ENCODE results near the gene PARP11.

DNA sequence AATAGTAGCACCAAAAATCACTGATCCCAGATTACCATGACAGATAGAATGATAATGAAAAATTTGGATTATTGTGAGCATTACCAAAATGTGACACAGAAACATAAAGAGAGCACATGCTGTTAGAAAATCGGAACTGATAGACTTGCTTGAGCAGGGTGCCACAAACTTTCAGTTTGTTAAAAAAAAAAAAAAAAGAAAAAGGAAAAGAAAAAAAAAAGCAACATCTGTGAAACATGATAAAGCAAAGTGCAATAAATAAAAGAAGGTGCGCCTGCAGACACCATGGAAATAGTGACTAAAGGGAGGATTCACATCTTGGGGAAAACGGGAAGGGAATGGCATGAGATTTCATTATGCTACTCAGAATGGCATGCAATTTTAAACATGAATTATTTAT is 6.6 kb upstream of the PARP11 start:
- TF ChIP-seq, protein P1, sequence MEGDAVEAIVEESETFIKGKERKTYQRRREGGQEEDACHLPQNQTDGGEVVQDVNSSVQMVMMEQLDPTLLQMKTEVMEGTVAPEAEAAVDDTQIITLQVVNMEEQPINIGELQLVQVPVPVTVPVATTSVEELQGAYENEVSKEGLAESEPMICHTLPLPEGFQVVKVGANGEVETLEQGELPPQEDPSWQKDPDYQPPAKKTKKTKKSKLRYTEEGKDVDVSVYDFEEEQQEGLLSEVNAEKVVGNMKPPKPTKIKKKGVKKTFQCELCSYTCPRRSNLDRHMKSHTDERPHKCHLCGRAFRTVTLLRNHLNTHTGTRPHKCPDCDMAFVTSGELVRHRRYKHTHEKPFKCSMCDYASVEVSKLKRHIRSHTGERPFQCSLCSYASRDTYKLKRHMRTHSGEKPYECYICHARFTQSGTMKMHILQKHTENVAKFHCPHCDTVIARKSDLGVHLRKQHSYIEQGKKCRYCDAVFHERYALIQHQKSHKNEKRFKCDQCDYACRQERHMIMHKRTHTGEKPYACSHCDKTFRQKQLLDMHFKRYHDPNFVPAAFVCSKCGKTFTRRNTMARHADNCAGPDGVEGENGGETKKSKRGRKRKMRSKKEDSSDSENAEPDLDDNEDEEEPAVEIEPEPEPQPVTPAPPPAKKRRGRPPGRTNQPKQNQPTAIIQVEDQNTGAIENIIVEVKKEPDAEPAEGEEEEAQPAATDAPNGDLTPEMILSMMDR (conservative IDR thresholded peaks at IDR 0.05; ENCODE audit: low read length): no peak
- no peak for TF ChIP-seq EZH2phosphoT487 (IDR thresholded peaks at IDR 0.05; ENCODE audit: borderline replicate concordance)
